LNCAP (cell line): ENCODE data around the gene DOCK11.

Source experiments
- CTCF ChIP-seq: fragments of 450-650 bp; IDR thresholded peaks from 2 replicates; pipeline ENCODE4 v1.5.1; 2017; ENCODE audit warnings: mild to moderate bottlenecking

The DOCK11 gene

GRCh38 chrX:118528071-118528737, 32.6 kb downstream of the DOCK11 start:
- TF ChIP-seq CTCF: no peak

- no peak for TF ChIP-seq CTCF
Observed at GRCh38 chrX:118530219-118530911, 34.8 kb downstream of the DOCK11 start.

GRCh38 chrX:118534716-118535493, 39.3 kb downstream of the DOCK11 start:
- TF ChIP-seq CTCF: no peak

- TF ChIP-seq CTCF: no peak
Observed at GRCh38 chrX:118536204-118536603, 40.6 kb downstream of the DOCK11 start.

GRCh38 chrX:118536687-118537461, 41.3 kb downstream of the DOCK11 start:
- 0 out of 2 replicates have a peak, but pooled peaks have one; percentile 8 for TF ChIP-seq CTCF

- no peak for TF ChIP-seq CTCF
Observed at GRCh38 chrX:118538386-118538785, 42.8 kb downstream of the DOCK11 start.

GRCh38 chrX:118540342-118540741, 44.7 kb downstream of the DOCK11 start:
- no peak for TF ChIP-seq CTCF
